ENCODE results near the gene MTERF4.
A peak's percentile ranks its signal among the peaks of the same experiment; 100 is the strongest.

The MTERF4 gene

GRCh38 chr2:241102239-241102803 is at the start of gene MTERF4:
Gene MTERF4, minus strand, starts transcription at chr2:241102287. Its CDS starts 14 bp downstream, at chr2:241102273.
- DNase-seq (ENCODE audit: low read depth in 2 of 2) = peak; percentile 49 to 55

GRCh38 chr2:241150660-241151530 is 48.8 kb upstream of the MTERF4 start:
- DNase-seq (ENCODE audit: low read depth in 2 of 2) = no peak

GRCh38 chr2:241149925-241150659 is 48.0 kb upstream of the MTERF4 start, which contains the start of gene PPP1R7:
Gene PPP1R7, plus strand, starts transcription at chr2:241150467. Its CDS starts 29 bp downstream, at chr2:241150496.
- peak; percentile 79 for DNase-seq (ENCODE audit: low read depth in 2 of 2)

GRCh38 chr2:241149675-241149924 is 47.5 kb upstream of the MTERF4 start:
- DNase-seq (ENCODE audit: low read depth in 2 of 2) = no peak

GRCh38 chr2:241148891-241149674 is 47.0 kb upstream of the MTERF4 start, which contains the start of gene PASK:
Gene PASK, minus strand, starts transcription at chr2:241149472. Its CDS starts 6,440 bp downstream, at chr2:241143032.
- DNase-seq (ENCODE audit: low read depth in 2 of 2) = peak; percentile 74 to 79

DNA sequence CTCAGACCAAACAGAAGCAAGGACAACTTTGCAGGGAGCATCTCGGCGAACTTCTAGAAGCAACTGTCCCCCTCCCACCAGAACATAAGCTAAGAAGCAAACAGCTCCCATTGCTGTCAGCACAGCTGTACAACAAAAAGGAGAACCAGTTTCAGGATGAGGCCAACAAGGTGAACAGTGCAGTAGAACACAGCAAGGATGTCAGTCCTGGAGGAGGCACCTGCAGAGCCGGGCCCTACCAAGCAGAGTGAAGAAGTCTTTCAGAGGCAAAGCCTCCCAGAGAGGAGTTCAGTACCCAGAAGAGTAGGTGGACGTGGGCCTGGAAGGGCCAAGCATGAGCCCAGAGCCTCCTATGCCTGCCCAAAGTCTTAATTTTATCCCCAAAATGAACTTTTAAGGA is 46.2 kb upstream of the MTERF4 start:
- DNase-seq (ENCODE audit: low read depth in 2 of 2) = no peak

DNA sequence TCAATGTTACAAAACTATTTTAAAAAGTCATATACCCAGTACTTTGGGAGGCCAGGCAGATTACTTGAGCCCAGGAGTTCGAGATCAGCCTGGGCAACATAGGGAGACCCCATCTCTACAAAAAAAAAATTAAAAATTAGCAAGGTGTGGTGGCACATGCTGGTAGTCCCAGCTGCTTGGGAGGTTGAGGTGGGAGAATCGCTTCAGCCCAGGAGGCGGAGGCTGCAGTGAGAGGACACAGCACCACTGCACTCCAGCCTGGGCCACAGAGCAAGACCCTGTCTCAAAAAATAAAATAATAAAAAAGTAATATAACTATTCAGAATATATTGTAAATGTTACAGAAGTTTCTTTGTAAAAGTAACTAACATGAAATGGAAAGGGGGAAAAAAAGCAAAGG is 45.2 kb upstream of the MTERF4 start:
- no peak for DNase-seq (ENCODE audit: low read depth in 2 of 2)

GRCh38 chr2:241146286-241146685 is 44.2 kb upstream of the MTERF4 start:
- DNase-seq (ENCODE audit: low read depth in 2 of 2) = no peak

DNA sequence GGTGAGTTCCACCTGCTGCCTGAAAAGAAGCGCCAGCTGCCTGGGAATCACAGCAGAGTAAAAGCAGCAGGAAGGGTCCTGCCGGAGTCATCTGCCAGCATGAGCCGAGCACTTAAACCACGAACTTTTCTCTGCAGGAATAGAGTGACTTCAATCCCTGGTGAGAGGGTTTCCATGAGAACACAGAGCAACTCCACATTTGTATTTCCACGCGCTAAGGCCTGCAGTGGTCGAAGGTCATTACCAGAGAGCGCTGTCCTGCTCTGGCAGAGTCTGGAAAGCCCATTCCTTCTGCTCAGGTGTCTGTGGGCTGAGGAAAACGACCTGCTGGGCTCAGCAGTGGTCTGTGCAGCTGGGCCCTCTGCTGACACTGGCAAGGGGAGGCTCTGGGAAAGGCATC is 40.5 kb upstream of the MTERF4 start:
- no peak for DNase-seq (ENCODE audit: low read depth in 2 of 2)

DNA sequence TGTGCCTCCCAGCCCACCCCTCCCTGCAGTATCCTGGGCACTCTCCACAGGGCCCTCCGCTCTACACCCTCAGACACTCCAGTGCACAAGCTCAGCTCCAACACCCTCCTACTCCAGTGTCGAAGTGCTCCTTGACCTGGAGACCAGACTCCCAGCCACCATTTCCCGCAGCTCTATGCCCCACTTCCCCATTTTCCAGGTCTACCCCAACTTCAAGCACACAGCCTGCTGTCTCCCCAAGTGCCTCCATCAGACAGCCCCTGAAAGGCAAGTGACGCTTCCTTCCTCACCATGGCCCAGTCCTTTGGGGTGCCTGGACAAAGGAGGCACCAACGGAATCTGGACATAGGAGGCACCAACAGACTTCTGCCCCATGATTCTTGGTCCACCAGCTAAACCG is 40.0 kb upstream of the MTERF4 start:
- no peak for DNase-seq (ENCODE audit: low read depth in 2 of 2)

- DNase-seq (ENCODE audit: low read depth in 2 of 2) = no peak
These were observed 39.2 kb upstream of the MTERF4 start for GRCh38 chr2:241141214-241141770.

GRCh38 chr2:241140445-241140840 is 38.4 kb upstream of the MTERF4 start:
- no peak for DNase-seq (ENCODE audit: low read depth in 2 of 2)

DNA sequence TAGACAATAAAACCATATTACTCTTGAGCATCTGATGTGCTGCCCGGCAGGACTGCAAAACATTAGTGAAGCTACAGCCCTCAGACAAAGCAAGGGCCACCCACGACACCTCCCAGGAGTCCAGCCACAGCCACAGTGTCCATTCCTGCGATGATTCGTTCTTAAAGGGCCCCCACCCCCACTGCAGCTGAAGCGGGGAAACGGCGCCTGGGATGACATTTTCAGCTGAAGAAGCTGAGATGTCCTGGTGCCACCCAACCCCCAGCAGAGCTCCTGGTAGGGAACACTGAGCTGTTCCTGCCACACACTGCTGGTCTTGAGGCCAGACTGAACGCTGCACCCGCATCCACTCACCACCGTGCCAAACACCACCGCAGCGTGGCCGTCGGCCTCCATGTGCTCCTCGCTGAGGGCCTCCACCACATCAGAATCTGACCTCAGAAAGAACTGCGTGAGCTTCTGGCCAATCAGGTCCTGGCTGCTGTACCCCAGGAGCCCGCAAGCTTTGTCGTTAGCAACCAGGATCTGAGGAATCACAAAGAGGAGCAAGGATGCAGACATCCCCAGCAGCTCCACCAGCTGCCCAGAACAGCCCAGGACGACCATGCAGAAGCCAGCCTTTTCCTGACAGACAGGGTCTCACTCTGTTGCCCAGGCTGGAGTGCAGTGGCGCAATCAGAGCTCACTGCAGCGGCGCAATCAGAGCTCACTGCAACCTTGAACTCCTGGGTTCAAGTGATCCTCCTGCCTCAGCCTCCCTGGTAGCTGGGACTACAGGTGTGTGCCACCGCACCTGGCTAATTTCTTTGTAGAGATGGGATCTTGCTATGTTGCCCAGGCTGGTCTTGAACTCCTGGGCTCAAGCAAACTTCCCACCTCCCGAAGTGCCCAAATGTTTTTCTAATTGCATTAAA is 37.7 kb upstream of the MTERF4 start:
- DNase-seq (ENCODE audit: low read depth in 2 of 2) = no peak

DNA sequence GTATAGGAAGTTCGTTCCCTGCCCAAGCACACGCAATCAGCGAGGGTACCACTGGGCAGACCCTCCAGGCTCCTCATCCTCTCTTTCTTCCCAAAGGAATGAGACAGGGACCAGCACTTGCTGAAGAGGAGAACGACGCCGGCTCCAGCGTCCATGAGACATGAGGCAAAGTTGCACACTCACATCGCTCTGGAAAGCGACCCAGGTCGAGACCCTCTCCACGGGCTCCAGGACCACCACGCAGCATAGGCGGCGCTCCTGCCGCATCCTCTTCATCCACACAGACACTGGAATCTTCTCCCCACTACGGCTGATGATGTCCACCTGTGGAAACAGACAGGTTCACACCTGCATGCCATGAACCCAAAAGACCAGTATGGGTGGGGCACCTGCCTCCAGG is 36.4 kb upstream of the MTERF4 start:
- no peak for DNase-seq (ENCODE audit: low read depth in 2 of 2)

- DNase-seq (ENCODE audit: low read depth in 2 of 2) = no peak
These were observed 35.4 kb upstream of the MTERF4 start for GRCh38 chr2:241137276-241138190.

DNA sequence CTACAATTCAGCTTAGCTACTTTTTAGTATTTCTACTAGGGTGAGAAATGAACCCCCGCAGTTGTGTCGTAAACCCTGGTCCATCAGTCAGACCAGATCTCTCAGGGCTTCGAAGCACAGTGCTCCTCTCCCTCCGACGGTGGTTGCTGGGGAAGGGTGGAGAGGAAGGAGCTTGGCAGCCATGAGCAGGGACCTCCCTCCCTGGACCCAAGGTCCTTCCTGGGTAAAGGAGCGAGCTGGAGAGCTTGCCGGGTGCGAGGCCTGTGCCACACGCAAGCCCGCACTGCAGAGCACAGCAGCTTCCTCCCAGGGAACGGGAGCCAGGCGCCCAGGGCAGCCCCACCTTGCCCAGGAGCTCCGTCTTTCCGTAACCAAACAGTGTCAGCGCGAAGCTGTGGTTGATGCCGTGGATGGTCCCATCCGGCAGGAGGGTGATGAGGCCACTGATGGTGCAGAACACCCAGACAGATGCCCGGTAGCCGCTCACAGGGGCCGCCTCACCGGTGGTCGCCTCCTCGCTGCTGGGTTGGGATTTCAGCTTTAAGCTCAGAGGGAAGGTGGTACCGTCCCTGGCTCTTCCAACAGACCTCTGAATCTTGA is 34.7 kb upstream of the MTERF4 start:
- DNase-seq (ENCODE audit: low read depth in 2 of 2) = no peak

DNA sequence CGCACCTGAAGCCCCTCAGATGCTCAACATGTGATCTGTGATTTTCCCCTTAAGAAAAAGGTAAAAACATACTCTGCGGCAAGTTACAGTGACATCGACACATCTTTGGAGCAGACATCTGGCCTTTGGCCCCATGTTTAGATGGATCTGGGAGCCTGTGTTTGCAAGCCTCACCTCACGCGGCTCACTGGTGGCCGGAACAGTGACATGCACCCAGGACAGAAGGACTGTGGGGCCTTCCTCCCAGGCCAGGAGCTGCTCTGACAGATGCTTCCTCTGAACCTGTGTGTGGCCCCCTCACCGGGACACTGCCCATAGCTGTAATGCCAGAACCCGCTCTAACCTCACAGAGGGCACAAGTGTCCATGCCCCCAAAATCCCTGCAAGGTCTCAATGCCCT is 34.1 kb upstream of the MTERF4 start:
- DNase-seq (ENCODE audit: low read depth in 2 of 2) = no peak

DNA sequence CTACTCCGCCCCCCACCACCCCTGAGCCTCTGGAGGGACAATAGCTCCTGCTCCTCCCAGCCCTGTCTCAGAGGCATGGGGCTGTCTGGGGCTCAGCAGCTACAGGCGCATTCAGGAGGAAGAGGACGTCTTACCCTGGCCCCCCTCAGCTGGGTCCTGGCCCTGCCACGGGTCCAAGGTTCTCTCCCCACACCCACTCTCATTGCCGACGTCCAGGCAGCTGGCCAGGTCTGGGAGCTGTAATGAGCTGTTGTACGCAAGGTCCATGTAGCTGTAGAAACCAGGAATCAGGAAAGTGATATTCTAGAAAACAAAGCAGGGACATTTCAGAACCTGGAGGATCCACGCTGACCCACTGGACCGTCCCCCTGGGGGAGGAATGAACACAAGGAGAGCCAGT is 33.6 kb upstream of the MTERF4 start:
- no peak for DNase-seq (ENCODE audit: low read depth in 2 of 2)

DNA sequence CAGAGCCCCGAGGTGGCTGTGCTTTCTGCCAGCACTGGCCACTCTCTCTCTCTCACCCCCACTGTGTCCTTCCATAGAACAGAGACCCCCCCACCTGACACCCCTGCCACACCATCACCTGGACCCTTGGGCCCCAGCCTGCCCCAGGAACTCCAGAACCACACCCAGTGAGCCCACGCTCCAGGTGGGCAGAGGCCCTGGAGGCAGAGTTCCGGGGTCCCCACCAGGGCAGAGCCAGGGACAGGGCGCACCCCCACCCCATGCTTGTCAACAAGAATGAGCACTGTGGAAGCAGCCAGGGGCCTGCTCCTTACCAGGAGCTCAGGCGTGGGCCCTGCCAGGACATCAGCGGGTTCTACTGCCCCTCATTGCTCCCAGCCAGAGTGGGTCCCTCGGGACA is 32.6 kb upstream of the MTERF4 start:
- no peak for DNase-seq (ENCODE audit: low read depth in 2 of 2)
